A549 (cell line): ENCODE data around the gene CUL7. TPM values are rescaled to one million over a fixed set of nuclear protein-coding genes. Genes with fewer than 3 reads are reported as not detected.

Source experiments
- ATAC-seq, 2 experiments: fragments of 200-7000 bp in 1 of 2; fragments of >200 bp in 1 of 2; cut with Nextera tagmentation in 1 of 2; cut with Tn5 transposase in 1 of 2; 3 replicates each; pipeline versions ENCODE4 v1.8.0 to v1.9.1; 2018 to 2020; ENCODE audit warnings: mild to moderate bottlenecking in 1 of 2, moderate library complexity in 1 of 2
- CTCF ChIA-PET: fragments of 300-600 bp; sonication (Branson Sonifier 250); formaldehyde crosslinking; extraction: SDS; loops from one replicate; lab custom pipeline; 2021; ENCODE audit warnings: antibody characterized with exemption, inconsistent platforms; lab: Yijun Ruan, JAX
- POLR2A ChIA-PET: fragments of 350-600 bp; formaldehyde crosslinking; extraction: SDS; loops from one replicate; lab custom pipeline; 2021; ENCODE audit warnings: antibody characterized with exemption, inconsistent platforms; lab: Yijun Ruan, JAX
- DNase-seq, 2 experiments: peaks; one replicate each; pipeline versions ENCODE4 v3.0.0 to v3.0.0-alpha.2; 2011 to 2016; ENCODE audit warnings: low read depth in 1 of 2, low spot score in 1 of 2
- FAIRE-seq: peaks from 2 replicates; lab custom pipeline; 2011; peaks lifted over from hg19 to GRCh38; lab: Jason Lieb, UNC
- H3K27ac ChIP-seq, 2 experiments: fragments of >200 bp; sonication (Bioruptor Twin); formaldehyde crosslinking; 3 replicates each; pipeline ENCODE4 v1.5.1; 2016 to 2017
- H3K4me1 ChIP-seq: fragments of >200 bp; sonication (Bioruptor Twin); formaldehyde crosslinking; 3 replicates; pipeline ENCODE4 v1.6.1; 2016
- H3K4me2 ChIP-seq: fragments of >200 bp; sonication (Bioruptor Twin); formaldehyde crosslinking; 3 replicates; pipeline ENCODE4 v1.6.1; 2016
- H3K4me3 ChIP-seq: fragments of >200 bp; sonication (Bioruptor Twin); formaldehyde crosslinking; 3 replicates; pipeline ENCODE4 v1.5.1; 2016
- H3K9me3 ChIP-seq: fragments of >200 bp; sonication (Bioruptor Twin); formaldehyde crosslinking; 3 replicates; pipeline ENCODE4 v1.6.1; 2016
- BHLHE40 ChIP-seq: IDR thresholded peaks from 2 replicates; pipeline ENCODE4 v1.6.1; 2012; ENCODE audit warnings: low read depth, low read length, inconsistent platforms
- CBX8 ChIP-seq: fragments of 200-600 bp; sonication (generic); IDR thresholded peaks from 2 replicates; pipeline ENCODE4 v1.6.1; 2016
- CEBPB ChIP-seq, 2 experiments: fragments of >200 bp in 1 of 2; sonication (Bioruptor Twin) in 1 of 2; formaldehyde crosslinking in 1 of 2; IDR thresholded peaks; 2 replicates each; pipeline ENCODE4 v1.6.1; 2012 to 2016
- CHD4 ChIP-seq: fragments of 200-600 bp; sonication (generic); IDR thresholded peaks from 2 replicates; pipeline ENCODE4 v1.6.1; 2016; ENCODE audit warnings: antibody characterized with exemption, mild to moderate bottlenecking, borderline replicate concordance
- GATA3 ChIP-seq: IDR thresholded peaks from 2 replicates; pipeline ENCODE4 v1.6.1; 2012; ENCODE audit warnings: borderline replicate concordance
- HDAC2 ChIP-seq: fragments of 200-600 bp; sonication (generic); IDR thresholded peaks from 2 replicates; pipeline ENCODE4 v1.6.1; 2016
- HOXB13 ChIP-seq: fragments of 250-450 bp; sonication (Bioruptor Pico); IDR thresholded peaks from 2 replicates; pipeline ENCODE4 v1.5.0; 2020; ENCODE audit warnings: low read depth, mild to moderate bottlenecking, moderate library complexity
- HOXB5 ChIP-seq: fragments of 250-450 bp; sonication (Bioruptor Pico); IDR thresholded peaks from 2 replicates; pipeline ENCODE4 v1.5.0; 2020; ENCODE audit warnings: mild to moderate bottlenecking, moderate library complexity
- KDM5A ChIP-seq: fragments of 200-600 bp; sonication (generic); IDR thresholded peaks from 2 replicates; pipeline ENCODE4 v1.6.1; 2016; ENCODE audit warnings: antibody characterized with exemption, mild to moderate bottlenecking
- MAFK ChIP-seq: fragments of 450-650 bp; IDR thresholded peaks from 2 replicates; pipeline ENCODE4 v1.6.1; 2014; ENCODE audit not compliant: partially characterized antibody
- MAZ ChIP-seq: fragments of 150-350 bp; IDR thresholded peaks from 2 replicates; pipeline ENCODE4 v1.6.1; 2014; ENCODE audit warnings: antibody characterized with exemption, low read depth, low read length, borderline replicate concordance
- NPAS2 ChIP-seq: fragments of 250-450 bp; sonication (Bioruptor Pico); IDR thresholded peaks from 2 replicates; pipeline ENCODE4 v1.8.0; 2022; ENCODE audit warnings: mild to moderate bottlenecking, moderate library complexity, borderline replicate concordance
- NR3C1 ChIP-seq: fragments of >200 bp; sonication (Bioruptor Twin); formaldehyde crosslinking; IDR thresholded peaks from 3 replicates; pipeline ENCODE4 v1.6.1; 2017
- SREBF2 ChIP-seq: fragments of 450-650 bp; IDR thresholded peaks from 2 replicates; pipeline ENCODE4 v1.6.1; 2014; ENCODE audit warnings: mild to moderate bottlenecking, moderate library complexity
- TP53 ChIP-seq: fragments of 250-450 bp; sonication (Bioruptor Pico); IDR thresholded peaks from 2 replicates; pipeline ENCODE4 v1.5.0; 2021; ENCODE audit warnings: mild to moderate bottlenecking, moderate library complexity
- WGBS: methylation state at CpG from one replicate; pipeline ENCODE4 v1.1.6; 2017; ENCODE audit errors: missing lambda C conversion rate; 5-methylcytosine and 5-hydroxymethylcytosine counted together
- polyA plus RNA-seq, 4 experiments: library from polyadenylated mRNA; depleted of rRNA in 3 of 4; stranded (reverse); fragments of >200 nt; fragmentation: RNase III in 1 of 4; extraction: RNeasy Plus Mini Kit Qiagen cat#74134 plus additional on column Dnase treatment in 1 of 4; gene quantifications; 2 replicates in 3 of 4; 3 replicates in 1 of 4; pipeline ENCODE4 v1.2.3, GENCODE V29; 2011 to 2017
- TF ChIP-seq, protein P1 (sequence below): fragments of 200-600 bp; sonication (generic); IDR thresholded peaks from 2 replicates; pipeline ENCODE4 v1.6.1; 2016; ENCODE audit warnings: antibody characterized with exemption, mild to moderate bottlenecking, moderate library complexity
- TF ChIP-seq, protein P2 (sequence below): fragments of >200 bp; sonication (Bioruptor Twin); formaldehyde crosslinking; IDR thresholded peaks from 3 replicates; pipeline ENCODE4 v1.6.1; 2016
- TF ChIP-seq, protein P3 (sequence below): fragments of 450-650 bp; IDR thresholded peaks from 2 replicates; pipeline ENCODE4 v1.6.1; 2014; ENCODE audit warnings: antibody characterized with exemption
- TF ChIP-seq, protein P4 (sequence below): fragments of 150-350 bp; IDR thresholded peaks from 2 replicates; pipeline ENCODE4 v1.6.1; 2014; ENCODE audit warnings: low read depth, mild to moderate bottlenecking, low read length
- TF ChIP-seq, protein P5 (sequence below): fragments of 250-450 bp; sonication (Bioruptor Pico); IDR thresholded peaks from 2 replicates; pipeline ENCODE4 v1.5.0; 2020; ENCODE audit warnings: low read depth, mild to moderate bottlenecking, moderate library complexity
- TF ChIP-seq, protein P6 (sequence below): fragments of >200 bp; sonication (Bioruptor Twin); formaldehyde crosslinking; IDR thresholded peaks from 2 replicates; pipeline ENCODE4 v1.6.1; 2016

The CUL7 gene
- polyA plus RNA-seq, 2 of the 4 experiments (the other 2 are of a cell fraction) = 10.0 to 12.1 TPM

DNA sequence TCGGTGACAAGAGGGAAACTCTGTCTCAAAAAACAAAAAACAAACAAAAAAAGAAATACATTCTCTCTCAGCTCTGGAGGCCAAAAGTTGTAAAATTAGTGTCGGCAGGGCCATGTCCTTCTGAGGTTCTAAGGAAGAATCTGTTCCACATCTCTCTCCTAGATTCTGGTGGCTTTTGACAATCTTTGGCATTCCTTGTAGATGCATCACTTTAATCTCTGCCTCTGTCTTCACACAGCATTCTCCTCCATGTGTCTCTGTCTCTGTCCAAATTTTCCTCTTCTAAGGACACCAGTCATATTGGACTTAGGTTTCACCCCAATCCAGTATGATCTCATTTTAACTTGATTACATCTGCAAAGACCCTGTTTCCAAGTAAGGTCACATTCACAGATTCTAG lies 60.2 kb downstream of the CUL7 start (continued):
- no peak for TF ChIP-seq CHD4
- no peak for TF ChIP-seq HOXB5 (CRISPR knock-in tag)
- TF ChIP-seq, all 56 proteins: peak for 0

DNA sequence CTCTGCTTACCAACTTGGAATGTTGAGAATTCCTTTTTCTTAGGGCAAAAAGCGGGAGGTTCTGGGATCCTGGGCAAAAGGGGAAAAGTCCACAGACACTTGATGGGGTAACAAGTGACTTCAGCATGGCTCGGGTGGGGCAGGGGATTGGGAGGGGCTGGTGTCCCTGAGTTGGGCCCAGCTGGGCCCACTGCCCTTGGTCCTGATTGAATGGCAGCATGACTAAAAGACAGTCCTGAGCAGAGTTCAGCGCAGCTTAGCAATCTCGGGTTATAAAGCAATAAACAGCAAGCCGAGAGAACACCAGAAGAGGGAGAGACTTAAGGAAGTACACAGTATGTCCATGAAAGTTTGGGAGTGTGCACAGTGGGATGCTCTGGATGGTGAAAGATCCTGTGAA lies 63.7 kb downstream of the CUL7 start:
- 98% methylated on average over 5 of the region's 5 CpGs for WGBS
- no peak for DNase-seq
- CTCF ChIA-PET = interaction anchor here (0.6 kb wide), 1 partner anchor 43 kb away, joined by 5 read pairs; no protein-coding TSS in a partner anchor
- Histone ChIP-seq H3K4me2 (no peak overlapping the region), H3K9me3 (no peaks in the 10 kb centered on the region)
- ATAC-seq = no peak
- FAIRE-seq = no peak
- TF ChIP-seq MAFK (no peak), HOXB13 (no peak), HOXB5 (CRISPR knock-in tag) (no peak), BHLHE40 (no peak), SREBF2 (no peak), MAZ (no peak), CHD4 (no peak), NPAS2 (no peak)
- TF ChIP-seq, protein P1, sequence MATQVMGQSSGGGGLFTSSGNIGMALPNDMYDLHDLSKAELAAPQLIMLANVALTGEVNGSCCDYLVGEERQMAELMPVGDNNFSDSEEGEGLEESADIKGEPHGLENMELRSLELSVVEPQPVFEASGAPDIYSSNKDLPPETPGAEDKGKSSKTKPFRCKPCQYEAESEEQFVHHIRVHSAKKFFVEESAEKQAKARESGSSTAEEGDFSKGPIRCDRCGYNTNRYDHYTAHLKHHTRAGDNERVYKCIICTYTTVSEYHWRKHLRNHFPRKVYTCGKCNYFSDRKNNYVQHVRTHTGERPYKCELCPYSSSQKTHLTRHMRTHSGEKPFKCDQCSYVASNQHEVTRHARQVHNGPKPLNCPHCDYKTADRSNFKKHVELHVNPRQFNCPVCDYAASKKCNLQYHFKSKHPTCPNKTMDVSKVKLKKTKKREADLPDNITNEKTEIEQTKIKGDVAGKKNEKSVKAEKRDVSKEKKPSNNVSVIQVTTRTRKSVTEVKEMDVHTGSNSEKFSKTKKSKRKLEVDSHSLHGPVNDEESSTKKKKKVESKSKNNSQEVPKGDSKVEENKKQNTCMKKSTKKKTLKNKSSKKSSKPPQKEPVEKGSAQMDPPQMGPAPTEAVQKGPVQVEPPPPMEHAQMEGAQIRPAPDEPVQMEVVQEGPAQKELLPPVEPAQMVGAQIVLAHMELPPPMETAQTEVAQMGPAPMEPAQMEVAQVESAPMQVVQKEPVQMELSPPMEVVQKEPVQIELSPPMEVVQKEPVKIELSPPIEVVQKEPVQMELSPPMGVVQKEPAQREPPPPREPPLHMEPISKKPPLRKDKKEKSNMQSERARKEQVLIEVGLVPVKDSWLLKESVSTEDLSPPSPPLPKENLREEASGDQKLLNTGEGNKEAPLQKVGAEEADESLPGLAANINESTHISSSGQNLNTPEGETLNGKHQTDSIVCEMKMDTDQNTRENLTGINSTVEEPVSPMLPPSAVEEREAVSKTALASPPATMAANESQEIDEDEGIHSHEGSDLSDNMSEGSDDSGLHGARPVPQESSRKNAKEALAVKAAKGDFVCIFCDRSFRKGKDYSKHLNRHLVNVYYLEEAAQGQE = no peak
- TF ChIP-seq, protein P2, sequence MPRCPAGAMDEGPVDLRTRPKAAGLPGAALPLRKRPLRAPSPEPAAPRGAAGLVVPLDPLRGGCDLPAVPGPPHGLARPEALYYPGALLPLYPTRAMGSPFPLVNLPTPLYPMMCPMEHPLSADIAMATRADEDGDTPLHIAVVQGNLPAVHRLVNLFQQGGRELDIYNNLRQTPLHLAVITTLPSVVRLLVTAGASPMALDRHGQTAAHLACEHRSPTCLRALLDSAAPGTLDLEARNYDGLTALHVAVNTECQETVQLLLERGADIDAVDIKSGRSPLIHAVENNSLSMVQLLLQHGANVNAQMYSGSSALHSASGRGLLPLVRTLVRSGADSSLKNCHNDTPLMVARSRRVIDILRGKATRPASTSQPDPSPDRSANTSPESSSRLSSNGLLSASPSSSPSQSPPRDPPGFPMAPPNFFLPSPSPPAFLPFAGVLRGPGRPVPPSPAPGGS = no peak
- TF ChIP-seq, all 56 proteins: peak for 0
- H3K27ac ChIP-seq = no peak overlapping the region
- H3K4me3 ChIP-seq = no peak overlapping the region
- POLR2A ChIA-PET = no interaction called here
- H3K4me1 ChIP-seq = 0 out of 3 replicates have a peak, but pooled peaks cover 8% of the 10 kb centered on the region

DNA sequence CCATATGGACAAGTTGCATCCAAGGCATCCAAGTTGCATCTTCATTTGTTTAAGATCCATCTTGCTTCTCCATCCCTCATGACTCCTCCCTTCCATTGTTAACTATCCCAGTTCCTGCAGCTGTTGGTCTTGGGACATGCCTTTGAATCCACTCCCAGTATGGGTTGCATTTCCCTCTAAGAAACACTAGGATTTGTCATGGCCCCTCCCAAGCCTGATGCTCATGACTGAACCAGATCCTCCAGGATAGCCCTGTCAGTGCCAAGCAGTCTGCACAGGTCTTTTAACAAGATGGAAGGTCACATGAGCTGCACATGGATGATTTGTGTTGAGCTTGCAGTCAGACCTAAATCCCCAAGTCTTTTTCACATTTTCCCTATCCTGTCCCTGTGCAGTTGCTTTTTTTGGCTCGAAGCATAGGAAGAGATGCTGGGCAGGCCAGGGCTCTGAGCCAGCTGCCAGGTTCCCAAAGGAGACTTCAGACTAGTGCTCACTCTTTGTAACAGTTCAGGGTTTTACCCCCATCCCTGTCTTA lies 65.1 kb downstream of the CUL7 start:
- DNase-seq (no peak), FAIRE-seq (no peak), ATAC-seq (no peak)
- no peaks in the 10 kb centered on the region for H3K9me3 ChIP-seq
- H3K4me1 ChIP-seq = 0 out of 3 replicates have a peak, but pooled peaks cover 8% of the 10 kb centered on the region
- WGBS = 100% methylated on average over 1 of the region's 1 CpG
- ChIA-PET POLR2A (no interaction called here), CTCF (interaction anchor here (0.9 to 1.3 kb wide), 2 partner anchors 15 to 66 kb away, joined by 3 to 5 read pairs; no protein-coding TSS in a partner anchor)
- no peak overlapping the region for H3K27ac ChIP-seq
- no peak overlapping the region for H3K4me3 ChIP-seq
- TF ChIP-seq, protein P3, sequence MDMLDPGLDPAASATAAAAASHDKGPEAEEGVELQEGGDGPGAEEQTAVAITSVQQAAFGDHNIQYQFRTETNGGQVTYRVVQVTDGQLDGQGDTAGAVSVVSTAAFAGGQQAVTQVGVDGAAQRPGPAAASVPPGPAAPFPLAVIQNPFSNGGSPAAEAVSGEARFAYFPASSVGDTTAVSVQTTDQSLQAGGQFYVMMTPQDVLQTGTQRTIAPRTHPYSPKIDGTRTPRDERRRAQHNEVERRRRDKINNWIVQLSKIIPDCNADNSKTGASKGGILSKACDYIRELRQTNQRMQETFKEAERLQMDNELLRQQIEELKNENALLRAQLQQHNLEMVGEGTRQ = no peak
- TF ChIP-seq HDAC2 (no peak), NR3C1 (no peak), BHLHE40 (no peak), CBX8 (no peak), HOXB13 (no peak), GATA3 (no peak), CEBPB (IDR thresholded peaks at IDR 0.05) (no peak), KDM5A (no peak), TP53 (CRISPR knock-in tag) (no peak)
- TF ChIP-seq, protein P4, sequence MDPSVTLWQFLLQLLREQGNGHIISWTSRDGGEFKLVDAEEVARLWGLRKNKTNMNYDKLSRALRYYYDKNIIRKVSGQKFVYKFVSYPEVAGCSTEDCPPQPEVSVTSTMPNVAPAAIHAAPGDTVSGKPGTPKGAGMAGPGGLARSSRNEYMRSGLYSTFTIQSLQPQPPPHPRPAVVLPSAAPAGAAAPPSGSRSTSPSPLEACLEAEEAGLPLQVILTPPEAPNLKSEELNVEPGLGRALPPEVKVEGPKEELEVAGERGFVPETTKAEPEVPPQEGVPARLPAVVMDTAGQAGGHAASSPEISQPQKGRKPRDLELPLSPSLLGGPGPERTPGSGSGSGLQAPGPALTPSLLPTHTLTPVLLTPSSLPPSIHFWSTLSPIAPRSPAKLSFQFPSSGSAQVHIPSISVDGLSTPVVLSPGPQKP = no peak
- TF ChIP-seq, protein P5, sequence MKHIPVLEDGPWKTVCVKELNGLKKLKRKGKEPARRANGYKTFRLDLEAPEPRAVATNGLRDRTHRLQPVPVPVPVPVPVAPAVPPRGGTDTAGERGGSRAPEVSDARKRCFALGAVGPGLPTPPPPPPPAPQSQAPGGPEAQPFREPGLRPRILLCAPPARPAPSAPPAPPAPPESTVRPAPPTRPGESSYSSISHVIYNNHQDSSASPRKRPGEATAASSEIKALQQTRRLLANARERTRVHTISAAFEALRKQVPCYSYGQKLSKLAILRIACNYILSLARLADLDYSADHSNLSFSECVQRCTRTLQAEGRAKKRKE (CRISPR knock-in tag) = no peak
- TF ChIP-seq, protein P6, sequence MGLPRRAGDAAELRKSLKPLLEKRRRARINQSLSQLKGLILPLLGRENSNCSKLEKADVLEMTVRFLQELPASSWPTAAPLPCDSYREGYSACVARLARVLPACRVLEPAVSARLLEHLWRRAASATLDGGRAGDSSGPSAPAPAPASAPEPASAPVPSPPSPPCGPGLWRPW = no peak
- no peak overlapping the region for H3K4me2 ChIP-seq
